H9 (cell line): ENCODE data around the gene PPP1R18. TPM values are rescaled to one million over a fixed set of nuclear protein-coding genes. Genes with fewer than 3 reads are reported as not detected.

ENCODE experiments used
- DNase-seq: peaks from one replicate; pipeline ENCODE4 v3.0.0-alpha.2; 2017
- H2AFZ ChIP-seq: one replicate; pipeline ENCODE4 v1.6.1; 2013; ENCODE audit warnings: mild to moderate bottlenecking, low read length, control low read depth, moderate library complexity
- H2AK5ac ChIP-seq: 2 replicates; pipeline ENCODE4 v1.6.1; 2013; ENCODE audit warnings: low read length, control low read depth, mixed read lengths; ENCODE audit not compliant: insufficient read length
- H2BK120ac ChIP-seq: one replicate; pipeline ENCODE4 v1.6.1; 2013; ENCODE audit warnings: low read depth, mild to moderate bottlenecking, low read length, control low read depth, inconsistent platforms; ENCODE audit not compliant: poor library complexity, severe bottlenecking
- H2BK12ac ChIP-seq: 2 replicates; pipeline ENCODE4 v1.6.1; 2013; ENCODE audit warnings: low read length, control low read depth, mixed read lengths, low read depth; ENCODE audit not compliant: insufficient read length
- H2BK15ac ChIP-seq: 2 replicates; pipeline ENCODE4 v1.6.1; 2013; ENCODE audit warnings: low read depth, low read length, control low read depth
- H2BK20ac ChIP-seq: one replicate; pipeline ENCODE4 v1.6.1; 2013; ENCODE audit warnings: low read depth, mild to moderate bottlenecking, low read length, control low read depth, inconsistent platforms; ENCODE audit not compliant: poor library complexity, severe bottlenecking
- H2BK5ac ChIP-seq: 2 replicates; pipeline ENCODE4 v1.6.1; 2013; ENCODE audit warnings: low read length, control low read depth, mixed read lengths; ENCODE audit not compliant: insufficient read length
- H3K14ac ChIP-seq: 2 replicates; pipeline ENCODE4 v1.6.1; 2013; ENCODE audit warnings: low read length, control low read depth; ENCODE audit not compliant: insufficient read depth
- H3K18ac ChIP-seq: 2 replicates; pipeline ENCODE4 v1.6.1; 2013; ENCODE audit warnings: low read depth, mild to moderate bottlenecking, mixed read lengths, low read length, control low read depth; ENCODE audit not compliant: insufficient read length
- H3K23ac ChIP-seq: 2 replicates; pipeline ENCODE4 v1.6.1; 2013; ENCODE audit warnings: low read length, control low read depth, mixed read lengths, low read depth; ENCODE audit not compliant: insufficient read length
- H3K23me2 ChIP-seq: 2 replicates; pipeline ENCODE4 v1.6.1; 2013; ENCODE audit warnings: low read depth, mild to moderate bottlenecking, mixed read lengths, low read length, control low read depth; ENCODE audit not compliant: insufficient read length, poor library complexity, severe bottlenecking
- H3K27ac ChIP-seq: 2 replicates; pipeline ENCODE4 v1.5.1; 2013; ENCODE audit warnings: low read length, control low read depth, mixed read lengths, low read depth; ENCODE audit not compliant: insufficient read length
- H3K27me3 ChIP-seq: 2 replicates; pipeline ENCODE4 v1.6.1; 2013; ENCODE audit warnings: low read length, control low read depth, inconsistent platforms; ENCODE audit not compliant: insufficient read depth
- H3K4ac ChIP-seq: 2 replicates; pipeline ENCODE4 v1.6.1; 2013; ENCODE audit warnings: low read depth, mild to moderate bottlenecking, control low read depth, inconsistent platforms, low read length, moderate library complexity
- H3K4me1 ChIP-seq: 2 replicates; pipeline ENCODE4 v1.6.1; 2013; ENCODE audit warnings: low read length, control low read depth, inconsistent platforms; ENCODE audit not compliant: insufficient read depth
- H3K4me2 ChIP-seq: 2 replicates; pipeline ENCODE4 v1.6.1; 2013; ENCODE audit warnings: low read length, control low read depth, mixed read lengths; ENCODE audit not compliant: insufficient read length, insufficient read depth
- H3K56ac ChIP-seq: 2 replicates; pipeline ENCODE4 v1.6.1; 2013; ENCODE audit warnings: low read depth, mild to moderate bottlenecking, mixed read lengths, low read length, control low read depth; ENCODE audit not compliant: insufficient read length
- H3K79me1 ChIP-seq: 2 replicates; pipeline ENCODE4 v1.6.1; 2013; ENCODE audit warnings: low read depth, mild to moderate bottlenecking, moderate library complexity, low read length, control low read depth, inconsistent platforms; ENCODE audit not compliant: insufficient read depth, poor library complexity, severe bottlenecking
- H3K79me2 ChIP-seq: 2 replicates; pipeline ENCODE4 v1.6.1; 2013; ENCODE audit warnings: low read length, control low read depth, inconsistent platforms; ENCODE audit not compliant: insufficient read depth
- H3K9ac ChIP-seq: 2 replicates; pipeline ENCODE4 v1.6.1; 2013; ENCODE audit warnings: low read length, control low read depth, mixed read lengths; ENCODE audit not compliant: insufficient read length; ENCODE audit errors: extremely low read depth
- H3K9me3 ChIP-seq: one replicate; pipeline ENCODE4 v1.6.1; 2013; ENCODE audit warnings: low read depth, low read length, inconsistent platforms; ENCODE audit not compliant: control insufficient read depth
- H3T11ph ChIP-seq: one replicate; pipeline ENCODE4 v1.6.1; 2013; ENCODE audit warnings: mild to moderate bottlenecking, low read length, control low read depth, inconsistent platforms
- H4K20me1 ChIP-seq: one replicate; pipeline ENCODE4 v1.6.1; 2013; ENCODE audit not compliant: control insufficient read depth, insufficient read length, insufficient read depth
- H4K5ac ChIP-seq: 2 replicates; pipeline ENCODE4 v1.6.1; 2013; ENCODE audit warnings: low read depth, mild to moderate bottlenecking, mixed read lengths, low read length, control low read depth; ENCODE audit not compliant: insufficient read length
- H4K8ac ChIP-seq: replicated peaks from 2 replicates; pipeline ENCODE4 v1.6.1; 2013; ENCODE audit warnings: low read length, control low read depth, mixed read lengths, low read depth; ENCODE audit not compliant: insufficient read length
- H4K91ac ChIP-seq: 2 replicates; pipeline ENCODE4 v1.6.1; 2013; ENCODE audit warnings: low read depth, mild to moderate bottlenecking, moderate library complexity, mixed read lengths, low read length, control low read depth; ENCODE audit not compliant: insufficient read length
- H3K27ac Mint-ChIP-seq, 3 experiments: 2 replicates in 2 of 3; 3 replicates in 1 of 3; pipeline ENCODE4 v1.8.0; 2020 to 2021; ENCODE audit warnings: mixed read lengths in 3 of 3, mild to moderate bottlenecking in 1 of 3, moderate library complexity in 1 of 3
- H3K27me3 Mint-ChIP-seq: 2 replicates; pipeline ENCODE4 v1.8.0; 2021; ENCODE audit warnings: low read depth, mild to moderate bottlenecking, moderate library complexity, mixed read lengths
- H3K36me3 Mint-ChIP-seq, 3 experiments: 2 replicates in 2 of 3; 3 replicates in 1 of 3; pipeline ENCODE4 v1.8.0; 2020 to 2021; ENCODE audit warnings: low read depth in 3 of 3, mixed read lengths in 3 of 3; ENCODE audit not compliant: insufficient read depth in 1 of 3
- H3K4me1 Mint-ChIP-seq, 2 experiments: 2 replicates each; pipeline ENCODE4 v1.8.0; 2020; ENCODE audit warnings: mixed read lengths in 2 of 2
- H3K4me3 Mint-ChIP-seq, 2 experiments: 2 replicates in 1 of 2; 3 replicates in 1 of 2; pipeline ENCODE4 v1.8.0; 2020 to 2021; ENCODE audit warnings: mild to moderate bottlenecking in 2 of 2, mixed read lengths in 2 of 2, moderate library complexity in 1 of 2
- H3K9me3 Mint-ChIP-seq, 2 experiments: 2 replicates in 1 of 2; 3 replicates in 1 of 2; pipeline ENCODE4 v1.8.0; 2020; ENCODE audit warnings: mild to moderate bottlenecking in 2 of 2, mixed read lengths in 2 of 2, moderate library complexity in 1 of 2
- CTCF ChIP-seq: fragments of 200-600 bp; sonication (generic); conservative IDR thresholded peaks from 3 replicates; pipeline ENCODE4 v1.8.0; 2021; ENCODE audit warnings: antibody characterized with exemption, mild to moderate bottlenecking
- WGBS: extraction: QIAGEN DNeasy Blood & Tissue Kit; methylation state at CpG from one replicate; pipeline ENCODE4 v1.1.7; 2013; ENCODE audit warnings: missing lambda C conversion rate, low lambda C conversion rate, mixed read lengths; ENCODE audit not compliant: insufficient read length; ENCODE audit errors: extremely low coverage; 5-methylcytosine and 5-hydroxymethylcytosine counted together
- total RNA-seq: library from RNA; stranded (reverse); gene quantifications from 2 replicates; pipeline ENCODE4 v1.2.1, GENCODE V29; 2021

PPP1R18 gene
- total RNA-seq, 1 experiment from 2014 or later: 28.0 TPM

DNA sequence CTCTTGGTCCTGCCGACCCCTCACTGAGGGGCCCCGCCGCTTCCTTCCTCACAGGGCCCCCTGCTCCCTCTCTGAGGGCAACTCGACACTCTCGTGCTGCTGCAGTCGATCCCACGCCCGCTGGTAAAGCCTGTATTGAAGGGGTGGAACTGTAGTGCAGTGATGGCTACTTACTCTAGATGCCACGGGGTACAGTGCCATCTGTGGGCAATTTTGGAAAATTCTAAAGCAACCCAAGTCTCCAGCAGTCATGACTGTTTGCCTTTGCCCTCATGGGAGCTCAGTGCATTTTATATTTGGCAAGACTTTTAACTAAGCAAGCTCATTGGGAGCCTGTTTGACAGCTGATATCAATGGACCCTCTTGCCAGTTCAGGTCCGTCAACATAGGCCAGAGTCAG is 46.0 kb downstream of the PPP1R18 start:
- H3K4ac ChIP-seq: no peak overlapping the region
- H3K14ac ChIP-seq: no peak overlapping the region
- no peak overlapping the region for H3K9ac ChIP-seq
- no peaks in the 10 kb centered on the region for H3K27me3 ChIP-seq
- no peaks in the 10 kb centered on the region for H3K79me1 ChIP-seq
- no peak overlapping the region for H2BK15ac ChIP-seq
- no peak overlapping the region for H2BK20ac ChIP-seq
- H3K4me3 Mint-ChIP-seq: no peak overlapping the region
- no peak overlapping the region for H3K18ac ChIP-seq
- H4K5ac ChIP-seq: no peak overlapping the region
- no peaks in the 10 kb centered on the region; a peak in 1 of 4 replicates for H3K4me1 Mint-ChIP-seq
- H3K27ac Mint-ChIP-seq: no peak overlapping the region
- H4K8ac ChIP-seq: no peak overlapping the region
- H2BK12ac ChIP-seq: no peak overlapping the region
- H3K79me2 ChIP-seq: no peaks in the 10 kb centered on the region
- no peak overlapping the region for H3T11ph ChIP-seq
- no peaks in the 10 kb centered on the region for H3K23me2 ChIP-seq
- no peak for DNase-seq
- H3K4me2 ChIP-seq: no peak overlapping the region
- H2AFZ ChIP-seq: no peak overlapping the region
- H2BK5ac ChIP-seq: no peak overlapping the region
- no CpG with 5 or more reads among the region's 10 CpGs for WGBS
- H2BK120ac ChIP-seq: no peak overlapping the region
- no peak overlapping the region for H3K23ac ChIP-seq
- no peaks in the 10 kb centered on the region for H3K4me1 ChIP-seq
- no peak overlapping the region for H3K27ac ChIP-seq
- no peaks in the 10 kb centered on the region for H3K9me3 Mint-ChIP-seq
- no peaks in the 10 kb centered on the region for H3K9me3 ChIP-seq
- no peak overlapping the region for H3K56ac ChIP-seq
- no peak overlapping the region for H4K91ac ChIP-seq
- H2AK5ac ChIP-seq: no peak overlapping the region
- TF ChIP-seq CTCF: no peak
- H3K27me3 Mint-ChIP-seq: no peaks in the 10 kb centered on the region
- peaks cover 16 to 71% (median 57%) of the 10 kb centered on the region in 3 experiments; a peak in 6 of 7 replicates for H3K36me3 Mint-ChIP-seq
- no peaks in the 10 kb centered on the region for H4K20me1 ChIP-seq
